NCI-H1694 treated with DMSO at 0.1 percent for 48 hours (cell line): ENCODE measurements around the gene UGT2B11.
"Not testable (repeated sequence)": the region's sequence is repeated elsewhere in the genome, so short reads cannot be mapped to it uniquely, and the experiment has no call there.

ENCODE experiments used
- DNase-seq: peaks from one replicate; lab custom pipeline; 2025; lab: John Stamatoyannopoulos, UW

UGT2B11 gene

GRCh38 chr4:69169171-69169570 is 45.4 kb downstream of the UGT2B11 start:
- DNase-seq: not testable (repeated sequence)

- no peak for DNase-seq
Measured at GRCh38 chr4:69167300-69167699, 47.2 kb downstream of the UGT2B11 start.

- not testable (repeated sequence) for DNase-seq
Measured at GRCh38 chr4:69166376-69166775, 48.2 kb downstream of the UGT2B11 start.

- not testable (repeated sequence) for DNase-seq
Measured at GRCh38 chr4:69165707-69166106, 48.8 kb downstream of the UGT2B11 start.

- no peak for DNase-seq
Measured at GRCh38 chr4:69156913-69157312, 57.6 kb downstream of the UGT2B11 start.

GRCh38 chr4:69154021-69154420 is 60.5 kb downstream of the UGT2B11 start:
- DNase-seq: no peak
